ENCODE data around the gene TTC9C.
"Not testable (repeated sequence)": the region's sequence is repeated elsewhere in the genome, so short reads cannot be mapped to it uniquely, and the experiment has no call there.

TTC9C gene

GRCh38 chr11:62710001-62710345 lies 18.3 kb upstream of the TTC9C start:
- no peak for DNase-seq

DNA sequence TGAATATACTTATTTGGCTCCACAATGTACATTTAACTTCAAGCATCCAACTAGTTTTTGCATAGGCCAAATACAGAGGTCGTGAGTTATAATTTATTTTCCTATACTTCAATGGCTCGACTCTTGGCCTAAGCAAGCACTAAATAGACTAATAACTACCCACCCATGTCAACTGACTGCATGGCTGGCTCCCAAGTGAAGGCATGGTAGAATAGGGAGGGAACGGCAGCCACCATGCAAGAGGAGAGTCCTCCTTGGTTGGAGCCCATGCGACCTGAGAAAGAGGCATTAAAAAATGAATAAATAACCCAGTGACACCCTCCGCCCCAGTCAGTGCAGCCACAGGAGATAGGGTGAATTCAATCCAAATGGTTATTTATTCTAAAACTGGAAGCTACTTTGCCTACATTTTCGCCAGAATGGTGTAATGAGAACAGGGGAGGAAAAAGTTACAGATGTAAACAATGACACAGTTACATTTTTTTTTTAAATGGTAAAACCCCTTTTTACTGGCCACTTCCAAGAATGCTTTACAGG lies 15.9 kb upstream of the TTC9C start:
- no peak for DNase-seq

GRCh38 chr11:62712861-62713260 lies 15.4 kb upstream of the TTC9C start:
- DNase-seq: no peak

DNA sequence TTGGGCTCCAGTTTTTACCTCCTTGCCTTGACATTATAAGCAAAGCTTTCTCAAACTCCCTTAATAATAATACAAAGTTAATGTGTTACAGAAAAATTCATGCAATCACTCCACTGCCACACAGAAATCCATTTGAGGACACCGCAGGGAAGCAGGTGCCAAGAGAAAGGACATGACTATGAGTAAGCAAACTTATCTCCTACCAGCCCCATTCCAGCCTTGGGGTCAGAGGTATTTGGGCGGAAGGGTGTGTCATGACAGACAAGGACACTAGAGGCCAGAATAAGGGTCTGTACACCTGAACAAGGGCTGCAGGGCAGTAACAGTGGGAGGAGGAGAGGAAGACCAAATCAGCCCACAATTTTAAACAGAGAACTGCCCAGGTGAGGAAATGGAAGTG lies 14.9 kb upstream of the TTC9C start:
- DNase-seq: no peak

DNA sequence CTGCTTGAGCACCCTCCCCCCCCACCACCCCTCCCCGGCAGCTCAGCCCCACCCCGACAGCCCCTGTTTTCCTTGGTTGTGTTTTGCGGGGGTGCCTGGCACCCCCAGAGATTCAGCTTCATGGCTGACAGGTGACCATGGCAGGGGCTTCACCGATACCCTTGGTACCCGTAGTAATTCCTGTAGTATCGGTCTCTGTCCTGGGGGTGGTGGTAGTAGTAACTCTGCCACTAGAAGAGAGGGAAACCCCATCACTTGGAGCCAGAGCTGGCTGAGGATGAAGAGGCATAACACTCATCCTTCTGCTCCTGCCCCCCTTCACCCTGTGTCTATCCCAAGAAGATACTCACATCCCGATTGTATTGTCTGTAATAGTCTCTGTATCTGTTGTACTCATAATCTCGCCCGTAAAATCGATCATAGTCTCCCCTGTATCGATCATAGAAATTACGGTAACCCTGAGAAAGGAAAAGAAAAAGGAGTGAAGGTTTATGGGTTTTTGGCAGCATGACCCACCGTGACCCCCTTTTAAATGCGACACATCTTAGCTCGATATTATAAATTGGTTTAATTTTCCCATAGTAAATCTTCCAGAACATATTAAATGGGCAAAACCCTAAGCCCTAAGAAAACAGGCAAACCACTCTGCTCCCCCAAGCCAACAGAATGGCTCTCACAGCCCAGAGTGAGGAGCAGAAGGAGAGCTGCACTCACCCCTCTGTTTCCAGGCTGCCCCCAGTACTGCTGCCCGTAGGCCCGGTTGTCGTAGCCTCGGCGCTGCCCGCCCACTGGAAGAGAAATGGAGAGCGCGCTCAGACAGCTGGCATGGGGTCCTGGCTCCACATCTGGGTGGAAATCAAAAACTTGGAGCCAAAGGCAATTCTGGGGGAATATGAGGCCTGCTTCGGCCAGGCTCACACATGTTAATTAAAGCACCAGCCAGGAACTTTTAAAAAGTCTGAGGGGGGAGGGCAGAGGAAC lies 12.8 kb upstream of the TTC9C start:
- DNase-seq: no peak

DNA sequence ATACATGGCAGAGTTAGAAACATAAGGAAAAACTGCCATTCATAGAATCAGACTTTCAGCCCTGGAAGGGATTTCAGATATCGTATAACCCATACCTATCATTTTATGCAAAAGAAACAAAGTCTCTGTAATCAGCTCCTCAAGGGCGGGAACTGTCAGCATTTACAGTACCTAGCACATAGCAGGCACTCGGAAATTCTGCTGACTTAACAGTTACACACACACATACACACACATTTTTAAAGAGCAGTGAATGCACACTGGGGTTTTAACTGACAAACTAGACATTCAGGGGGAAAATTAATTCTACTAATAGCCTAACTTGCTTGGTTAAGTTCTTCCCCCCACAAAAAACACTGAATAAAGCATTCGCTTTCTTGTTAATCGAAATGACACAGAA lies 12.1 kb upstream of the TTC9C start:
- DNase-seq: no peak

- DNase-seq: no peak
Measured at GRCh38 chr11:62716816-62717215, 11.5 kb upstream of the TTC9C start.

DNA sequence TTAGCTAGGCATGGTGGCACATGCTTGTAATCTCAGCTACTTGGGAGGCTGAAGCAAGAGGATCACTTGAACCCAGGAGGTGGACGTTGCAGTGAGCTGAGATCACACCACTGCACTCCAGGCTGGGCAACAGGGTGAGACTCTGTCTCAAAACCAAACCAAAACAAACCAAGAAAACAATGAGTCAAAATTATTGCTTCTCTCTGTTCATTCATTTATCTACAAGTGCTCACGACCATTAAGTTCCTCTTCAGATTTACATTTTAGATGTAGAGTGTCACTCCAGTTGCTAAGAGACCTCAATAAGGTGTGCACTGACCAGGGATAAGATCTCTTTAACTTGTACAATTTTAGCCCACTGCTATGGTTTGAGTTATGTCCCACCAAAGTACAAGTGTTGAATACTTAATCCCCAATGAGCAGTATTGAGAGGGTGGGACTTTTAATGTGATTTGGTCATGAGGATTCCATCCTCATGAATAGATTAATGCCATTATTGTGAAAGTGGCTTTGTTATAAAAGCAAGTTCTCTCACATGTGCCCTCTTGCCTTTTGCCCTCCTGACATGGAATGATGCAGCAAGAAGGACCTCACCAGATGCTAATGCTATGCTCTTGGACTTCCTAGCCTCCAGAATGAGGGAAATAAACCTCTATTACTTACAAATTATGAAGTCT lies 8.8 kb upstream of the TTC9C start:
- no peak for DNase-seq

GRCh38 chr11:62721994-62722393 lies 6.3 kb upstream of the TTC9C start:
- DNase-seq: no peak

DNA sequence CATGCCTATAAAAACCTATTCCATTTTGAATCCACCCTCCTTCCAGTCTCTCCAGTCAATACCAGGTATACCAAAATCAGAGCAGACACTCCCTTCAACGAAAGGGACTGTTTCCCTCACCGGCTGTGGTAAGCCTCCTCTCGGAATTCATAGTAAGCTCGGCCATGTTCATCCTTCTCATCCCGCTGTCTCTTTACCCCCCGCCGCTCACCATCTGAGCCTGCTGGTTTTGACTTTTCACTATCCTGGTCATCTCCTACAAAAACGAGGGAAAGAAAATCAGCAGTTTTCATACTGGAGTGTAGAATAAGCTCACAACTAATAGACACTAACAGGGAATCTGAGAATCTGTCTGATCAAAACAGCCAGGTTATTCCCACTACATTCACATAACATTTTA lies 4.1 kb upstream of the TTC9C start:
- DNase-seq: no peak

DNA sequence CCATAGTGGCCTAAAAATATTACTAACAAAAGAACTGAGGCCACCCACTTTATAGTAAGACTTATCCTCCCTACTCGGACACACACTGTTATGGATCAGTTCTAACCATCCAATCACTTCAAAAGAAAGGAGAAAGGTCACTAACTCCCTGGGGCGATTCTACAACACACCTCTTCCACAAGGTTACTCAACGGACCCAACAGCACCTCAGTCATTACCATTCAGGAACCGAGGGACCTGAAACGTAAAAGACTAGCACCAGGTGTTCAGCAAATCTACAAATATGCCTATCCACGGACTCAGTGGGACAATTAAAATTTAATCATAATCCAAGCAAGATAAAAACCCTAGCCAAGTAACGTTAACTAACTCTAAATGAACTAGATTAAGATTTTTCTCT lies 2.6 kb upstream of the TTC9C start:
- DNase-seq: no peak

GRCh38 chr11:62726156-62726914 lies 2.0 kb upstream of the TTC9C start:
- DNase-seq: peak; percentile 19

GRCh38 chr11:62726915-62727164 lies 1.4 kb upstream of the TTC9C start:
- no peak for DNase-seq

- DNase-seq: peak; percentile 98
Measured at GRCh38 chr11:62727165-62727871, 968 bp upstream of the TTC9C start, which contains the start of gene HNRNPUL2. Gene HNRNPUL2, minus strand, starts transcription at chr11:62727457. Its CDS starts 301 bp downstream, at chr11:62727156.

- peak; percentile 68 for DNase-seq
Measured at GRCh38 chr11:62727872-62728170, 465 bp upstream of the TTC9C start.

DNA sequence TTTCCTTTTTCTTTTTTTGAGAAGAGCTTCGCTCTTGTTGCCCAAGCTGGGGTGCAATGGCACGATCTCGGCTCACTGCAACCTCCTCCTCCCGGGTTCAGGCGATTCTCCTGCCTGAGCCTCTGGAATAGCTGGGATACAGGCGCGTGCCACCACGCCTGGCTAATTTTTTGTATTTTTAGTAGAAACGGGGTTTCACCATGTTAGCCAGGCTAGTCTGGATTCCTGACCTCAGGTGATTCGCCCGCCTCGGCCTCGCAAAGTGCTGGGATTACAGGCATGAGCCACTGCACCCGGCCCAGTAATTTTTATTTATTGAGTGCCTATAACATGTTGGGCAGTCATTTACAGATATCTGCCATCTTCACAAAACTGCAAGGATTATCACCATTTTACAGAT lies 1.8 kb downstream of the TTC9C start:
- DNase-seq: not testable (repeated sequence)

DNA sequence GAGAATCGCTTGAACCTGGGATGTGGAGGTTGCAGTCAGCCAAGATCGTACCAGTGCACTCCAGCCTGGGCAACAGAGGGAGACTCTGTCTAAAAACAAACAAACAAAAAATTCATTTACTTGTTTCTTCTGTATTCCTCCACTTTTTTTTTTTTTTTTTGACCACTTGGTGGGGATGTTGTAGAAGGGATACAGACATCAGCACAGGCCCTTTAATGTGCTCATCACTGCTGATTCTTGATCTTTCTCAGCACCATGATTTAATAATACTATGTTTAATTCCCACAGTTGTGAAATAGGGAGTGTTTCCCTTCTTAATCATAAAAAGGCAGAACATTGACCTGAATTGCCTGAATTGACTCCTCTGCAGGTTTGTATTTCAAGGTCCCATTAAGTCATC lies 4.5 kb downstream of the TTC9C start:
- no peak for DNase-seq

- DNase-seq: no peak
Measured at GRCh38 chr11:62737196-62737595, 8.9 kb downstream of the TTC9C start.

GRCh38 chr11:62747475-62748160 lies 19.3 kb downstream of the TTC9C start:
- no peak for DNase-seq

DNA sequence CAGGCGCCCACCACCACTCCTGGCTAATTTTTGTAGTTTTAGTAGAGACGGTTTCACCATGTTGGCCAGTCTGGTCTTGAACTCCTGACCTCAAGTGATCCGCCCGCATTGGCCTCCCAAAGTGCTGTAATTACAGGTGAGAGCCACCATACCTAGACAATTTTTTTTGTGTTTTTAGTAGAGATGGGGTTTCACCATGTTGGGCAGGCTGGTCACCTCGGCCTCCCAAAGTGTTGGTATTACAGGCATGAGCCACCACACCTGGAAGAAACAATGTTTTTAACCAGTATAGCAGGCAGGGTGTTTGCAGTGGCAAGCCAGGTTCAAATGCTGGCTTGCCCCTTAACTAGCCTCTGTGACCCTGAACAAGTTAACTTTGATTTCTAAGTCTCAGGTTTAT lies 21.6 kb downstream of the TTC9C start:
- DNase-seq: not testable (repeated sequence)

DNA sequence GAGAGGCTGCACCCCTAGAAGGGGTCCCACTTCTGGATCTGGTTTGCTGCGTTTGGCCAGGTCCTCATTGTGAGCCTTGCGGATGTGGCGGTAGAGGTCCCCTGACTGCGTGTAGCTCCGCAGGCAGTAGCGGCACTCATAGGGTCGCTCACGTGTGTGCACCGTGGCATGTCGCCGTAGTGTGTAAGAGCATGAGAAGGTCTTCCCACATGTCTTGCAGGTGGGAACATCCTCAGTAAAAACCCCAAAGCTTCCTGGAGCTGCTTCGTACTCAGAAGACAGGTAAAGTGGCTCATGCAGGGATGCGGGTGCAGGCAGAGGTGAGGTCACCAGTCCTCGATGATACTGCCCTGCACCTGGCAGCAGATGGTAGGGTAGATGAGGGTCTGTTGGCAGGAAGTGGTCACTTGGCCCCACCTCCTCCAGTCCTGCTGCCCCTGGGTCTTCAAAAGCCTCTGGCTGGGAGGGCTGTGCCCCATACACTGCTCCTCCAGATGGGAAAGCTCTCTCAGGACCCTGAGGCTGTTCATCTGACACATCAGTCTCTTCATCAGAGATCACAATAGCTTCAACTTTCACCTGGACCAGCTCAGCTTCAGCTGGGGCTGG lies 24.0 kb downstream of the TTC9C start:
- no peak for DNase-seq

Measured in activated CD4-positive, alpha-beta T cell treated with anti-CD3 and anti-CD28 coated beads for 1 hour (primary cell).